GM21528 (cell line): ENCODE data around the gene SBF2.

ENCODE experiments used
- ATAC-seq: cut with Tn5 transposase; IDR thresholded peaks from one replicate; pipeline ENCODE4 v1.9.1; 2021; ENCODE audit warnings: mild to moderate bottlenecking, moderate library complexity; ENCODE audit not compliant: unreplicated experiment, low FRiP score

Gene SBF2

GRCh38 chr11:10317776-10318526 lies 23.9 kb upstream of the SBF2 start:
- ATAC-seq = no peak

- no peak for ATAC-seq
Observed at GRCh38 chr11:10317151-10317755, 23.2 kb upstream of the SBF2 start.

- ATAC-seq = no peak
Observed at GRCh38 chr11:10315083-10315482, 21.1 kb upstream of the SBF2 start.

- ATAC-seq = peak; percentile 83
Observed at GRCh38 chr11:10314199-10315072, 20.4 kb upstream of the SBF2 start.

- no peak for ATAC-seq
Observed at GRCh38 chr11:10311802-10312201, 17.8 kb upstream of the SBF2 start.

GRCh38 chr11:10310301-10310841 lies 16.4 kb upstream of the SBF2 start:
- no peak for ATAC-seq

GRCh38 chr11:10309163-10310093 lies 15.4 kb upstream of the SBF2 start:
- no peak for ATAC-seq

- ATAC-seq = no peak
Observed at GRCh38 chr11:10308201-10308954, 14.4 kb upstream of the SBF2 start.

- peak; percentile 68 for ATAC-seq
Observed at GRCh38 chr11:10307400-10308200, 13.6 kb upstream of the SBF2 start.

GRCh38 chr11:10307022-10307399 lies 13.0 kb upstream of the SBF2 start:
- no peak for ATAC-seq

GRCh38 chr11:10305964-10306918 lies 12.2 kb upstream of the SBF2 start:
- no peak for ATAC-seq

- no peak for ATAC-seq
Observed at GRCh38 chr11:10305262-10305963, 11.4 kb upstream of the SBF2 start.

- no peak for ATAC-seq
Observed at GRCh38 chr11:10304495-10305261, 10.7 kb upstream of the SBF2 start, which contains the start of gene ADM. Gene ADM, plus strand, starts transcription at chr11:10305073. Its CDS starts 628 bp downstream, at chr11:10305701.

GRCh38 chr11:10303558-10304363 lies 9.7 kb upstream of the SBF2 start:
- no peak for ATAC-seq
